Muscle of leg (tissue), 16 donors: ENCODE measurements around the gene PIGX. TPM values are rescaled to one million over a fixed set of nuclear protein-coding genes. Genes with fewer than 3 reads are reported as not detected.

Experiments
- DNase-seq: peaks from one replicate; pipeline ENCODE4 v3.0.0; 2013
- H3K27ac ChIP-seq: one replicate; pipeline ENCODE4 v1.5.1; 2013; ENCODE audit warnings: mild to moderate bottlenecking, low read length, control low read depth
- H3K27me3 ChIP-seq: one replicate; pipeline ENCODE4 v1.6.1; 2013; ENCODE audit warnings: low read length; ENCODE audit not compliant: control insufficient read depth, insufficient read depth
- H3K36me3 ChIP-seq: one replicate; pipeline ENCODE4 v1.6.1; 2013; ENCODE audit warnings: low read length; ENCODE audit not compliant: control insufficient read depth, insufficient read depth
- H3K4me1 ChIP-seq: one replicate; pipeline ENCODE4 v1.6.1; 2013; ENCODE audit warnings: low read length; ENCODE audit not compliant: control insufficient read depth, insufficient read depth
- H3K4me3 ChIP-seq: one replicate; pipeline ENCODE4 v1.5.1; 2013; ENCODE audit warnings: low read length, control low read depth
- H3K9me3 ChIP-seq: replicated peaks from 2 replicates; pipeline ENCODE4 v1.6.1; 2013; ENCODE audit warnings: low read depth, low read length; ENCODE audit not compliant: control insufficient read depth
- WGBS: methylation state at CpG from one replicate; pipeline ENCODE4 v1.1.5; 2013; ENCODE audit warnings: missing lambda C conversion rate; ENCODE audit not compliant: insufficient coverage; 5-methylcytosine and 5-hydroxymethylcytosine counted together
- long read RNA-seq, 11 donors: transcript quantifications; one replicate each; lab custom pipeline, GENCODE V29; 2026
- polyA plus RNA-seq, 8 donors: library from polyadenylated mRNA; unstranded; fragments of 120-200 nt; gene quantifications; one replicate each; pipeline versions ENCODE4 v1.2.1 to v1.2.3, GENCODE V29; 2013; ENCODE audit warnings: inconsistent platforms in 1 of 8, low replicate concordance in 1 of 8; ENCODE audit not compliant: insufficient read length in 8 of 8, insufficient read depth in 1 of 8
- total RNA-seq: library from RNA; stranded (reverse); fragments of 120-200 nt; gene quantifications from one replicate; pipeline ENCODE4 v1.2.4, GENCODE V29; 2013

The PIGX gene
- total RNA-seq (19.2 TPM), polyA plus RNA-seq (10 to 100 TPM; 14.7 to 22.0 (median 17.4) TPM)
- long read RNA-seq, donor 1, partial matches to known transcripts: 0 of 2 reads
- long read RNA-seq, donor 1, other reads (novel, unspliced or antisense): 0 of 2 reads
- long read RNA-seq, donor 2, partial matches to known transcripts: 0 of 1 reads
- long read RNA-seq, donor 2, other reads (novel, unspliced or antisense): 0 of 1 reads
- long read RNA-seq, donor 3, transcript PIGX-202 (6 exons, 3,057 nt): major isoform, 5 of 8 reads
- long read RNA-seq, donor 3, partial matches to known transcripts: 0 of 8 reads
- long read RNA-seq, donor 3, other reads (novel, unspliced or antisense): 0 of 8 reads
- long read RNA-seq, donor 4, partial matches to known transcripts: 0 of 7 reads
- long read RNA-seq, donor 4, other reads (novel, unspliced or antisense): 0 of 7 reads
- long read RNA-seq, donor 5, transcript PIGX-202 (6 exons, 3,057 nt): major isoform, 11 of 13 reads
- long read RNA-seq, donor 5, partial matches to known transcripts: 0 of 13 reads
- long read RNA-seq, donor 5, other reads (novel, unspliced or antisense): 0 of 13 reads
- long read RNA-seq, donor 6, transcript PIGX-202 (6 exons, 3,057 nt): major isoform, 7 of 11 reads
- long read RNA-seq, donor 6, partial matches to known transcripts: 0 of 11 reads
- long read RNA-seq, donor 6, other reads (novel, unspliced or antisense): 0 of 11 reads
- long read RNA-seq, donor 7, transcript PIGX-202 (6 exons, 3,057 nt): major isoform, 6 of 25 reads
- long read RNA-seq, donor 7, partial matches to known transcripts: 16 of 25 reads
- long read RNA-seq, donor 7, other reads (novel, unspliced or antisense): 0 of 25 reads
- long read RNA-seq, donor 8, partial matches to known transcripts: 0 of 5 reads
- long read RNA-seq, donor 8, other reads (novel, unspliced or antisense): 0 of 5 reads
- long read RNA-seq, donor 9, partial matches to known transcripts: 5 of 7 reads
- long read RNA-seq, donor 9, other reads (novel, unspliced or antisense): 0 of 7 reads
- long read RNA-seq, donor 10, partial matches to known transcripts: 0 of 7 reads
- long read RNA-seq, donor 10, other reads (novel, unspliced or antisense): 0 of 7 reads
- long read RNA-seq, donor 11, transcript PIGX-202 (6 exons, 3,057 nt): major isoform, 10 of 15 reads
- long read RNA-seq, donor 11, partial matches to known transcripts: 5 of 15 reads
- long read RNA-seq, donor 11, other reads (novel, unspliced or antisense): 0 of 15 reads

DNA sequence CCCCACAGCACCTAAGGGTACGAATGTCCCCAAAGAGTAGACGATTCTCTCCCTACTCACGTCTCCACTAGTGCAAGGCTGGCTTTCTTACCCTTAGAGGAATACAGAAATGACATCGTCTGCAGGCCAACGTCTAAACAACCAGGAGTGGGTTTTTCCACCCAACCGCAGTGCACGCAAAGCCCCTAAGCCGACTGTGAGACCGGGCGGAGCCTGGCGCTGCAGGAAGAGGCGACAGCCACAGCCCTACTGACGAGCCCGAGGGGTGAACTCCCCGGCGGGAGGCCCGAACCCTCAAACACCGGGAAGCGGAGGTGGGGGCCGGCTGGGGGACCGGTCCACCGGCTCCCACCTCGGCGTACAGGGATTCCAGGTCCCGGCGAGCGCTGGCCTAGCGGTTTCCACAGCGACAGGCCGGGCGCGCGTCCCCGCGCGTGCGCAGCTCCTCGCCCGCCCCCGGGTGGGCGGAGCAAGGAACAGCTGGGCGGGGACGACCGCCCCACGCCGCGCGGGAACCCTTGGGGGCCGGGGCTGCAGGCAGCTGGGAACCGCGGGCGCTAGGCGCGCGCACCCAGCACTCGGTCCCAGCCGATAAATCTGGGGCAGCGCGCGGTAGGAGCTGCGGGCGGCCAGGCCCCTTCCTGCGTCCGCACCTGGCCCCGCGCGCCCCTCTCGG lies at the start of gene PIGX, which contains the start of gene CEP19:
PIGX (plus strand) TSS at position 540 of the 676 bp plus-strand sequence.
CEP19 (minus strand) TSS at position 413 of the 676 bp plus-strand sequence. CDS start 3,593 bp downstream, outside the sequence.
- H3K9me3 ChIP-seq: no peaks in the 10 kb centered on the region
- peak; percentile 94 for DNase-seq
- peaks cover 15% of the 10 kb centered on the region for H3K4me1 ChIP-seq
- under 1% methylated on average over 67 of the region's 68 CpGs for WGBS
- peak within 1 kb of the TSS; percentile 93 for H3K27ac ChIP-seq
- H3K4me3 ChIP-seq: peak within 1 kb of the TSS; percentile 95
- H3K27me3 ChIP-seq: no peaks in the 10 kb centered on the region
- H3K36me3 ChIP-seq: no peaks in the 10 kb centered on the region

DNA sequence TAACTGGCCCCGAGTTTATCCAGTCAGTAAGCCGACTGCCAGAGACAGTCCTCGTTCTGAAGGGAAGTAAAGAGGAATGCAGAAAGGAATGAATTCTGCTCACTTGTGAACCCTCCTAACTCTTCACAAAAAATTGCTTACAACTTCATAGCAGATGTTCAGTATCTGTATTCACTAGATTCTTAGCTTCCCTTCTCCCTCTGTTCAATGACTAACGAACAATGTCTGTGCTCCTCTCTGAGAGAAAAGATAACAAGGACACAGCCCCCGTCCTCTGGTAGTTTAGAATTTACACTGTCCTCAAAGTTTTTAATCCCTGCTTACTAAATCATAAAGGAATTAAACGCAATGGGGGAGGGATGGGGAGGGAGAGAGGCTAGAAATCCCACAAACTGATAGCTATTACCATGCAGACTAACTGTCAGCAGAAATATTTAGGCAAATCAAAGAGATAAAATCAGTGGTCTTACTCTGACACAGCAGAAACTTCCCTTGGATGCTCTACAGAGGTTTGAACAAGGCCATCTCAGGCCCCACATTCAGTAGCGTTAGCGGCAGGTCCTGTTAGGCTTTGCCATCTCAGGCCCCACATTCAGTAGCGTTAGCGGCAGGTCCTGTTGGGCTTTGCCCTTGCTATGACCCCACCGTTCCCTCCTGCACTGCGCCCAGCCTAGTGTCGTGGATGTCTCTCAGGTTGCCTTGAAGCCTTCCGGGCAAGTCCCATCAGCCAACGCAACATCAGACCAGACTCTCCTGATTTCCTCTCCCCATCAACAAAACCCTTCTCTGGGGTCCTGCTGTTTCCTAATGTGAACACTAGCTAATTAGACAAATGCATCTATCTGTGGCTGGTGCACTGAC lies 49.2 kb upstream of the PIGX start:
- WGBS: 66% methylated on average over 8 of the region's 15 CpGs
- Histone ChIP-seq H3K9me3 (no peaks in the 10 kb centered on the region), H3K4me1 (peaks cover 7% of the 10 kb centered on the region), H3K27ac (no peak overlapping the region), H3K4me3 (no peak overlapping the region), H3K27me3 (no peaks in the 10 kb centered on the region), H3K36me3 (peaks cover 2% of the 10 kb centered on the region)
- DNase-seq: no peak

DNA sequence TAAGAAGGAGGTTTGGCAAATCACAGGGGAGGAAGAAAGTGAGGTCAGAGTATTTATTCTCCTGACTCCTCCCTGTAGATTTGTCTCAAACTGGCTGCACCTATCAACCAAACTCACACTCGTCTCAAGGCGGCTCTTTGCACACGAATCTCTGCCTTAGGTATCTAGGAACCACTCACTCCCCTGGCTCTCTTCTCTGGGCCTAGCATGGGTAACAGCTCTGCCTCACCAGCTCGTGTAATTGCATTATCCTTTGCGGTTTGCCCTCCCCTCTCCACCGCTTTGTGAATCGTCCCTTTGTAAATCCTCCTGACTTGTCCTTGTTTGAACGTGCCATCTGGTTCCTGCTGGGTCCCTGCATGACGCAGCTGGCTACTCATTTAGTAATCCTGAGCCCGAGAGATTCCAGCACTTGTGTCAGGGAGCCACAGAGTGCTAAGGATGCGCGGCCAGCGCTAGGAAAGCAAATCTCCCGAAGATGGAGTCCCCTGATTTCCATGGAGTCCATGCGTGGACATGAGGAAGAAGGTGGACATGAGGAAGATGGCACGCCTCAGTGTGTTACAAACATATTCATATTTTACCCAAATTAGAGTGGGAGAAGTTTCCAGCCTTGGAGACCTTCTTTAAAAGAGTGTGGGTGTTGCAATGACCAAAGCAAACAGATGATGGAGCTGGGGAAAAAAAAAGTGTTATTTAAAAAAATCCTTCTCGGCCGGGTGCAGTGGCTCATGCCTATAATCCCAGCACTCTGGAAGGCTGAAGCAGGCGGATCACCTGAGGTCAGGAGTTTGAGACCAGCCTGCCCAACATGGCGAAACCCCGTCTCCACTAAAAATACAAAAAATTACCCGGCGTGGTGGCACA lies 45.9 kb upstream of the PIGX start:
- H3K4me1 ChIP-seq: peaks cover 7% of the 10 kb centered on the region
- H3K36me3 ChIP-seq: peaks cover 2% of the 10 kb centered on the region
- 36% methylated on average over 15 of the region's 23 CpGs for WGBS
- DNase-seq: peak; percentile 65
- H3K9me3 ChIP-seq: no peaks in the 10 kb centered on the region
- no peak overlapping the region for H3K4me3 ChIP-seq
- peak overlapping the region; percentile 1 for H3K27ac ChIP-seq
- no peaks in the 10 kb centered on the region for H3K27me3 ChIP-seq

DNA sequence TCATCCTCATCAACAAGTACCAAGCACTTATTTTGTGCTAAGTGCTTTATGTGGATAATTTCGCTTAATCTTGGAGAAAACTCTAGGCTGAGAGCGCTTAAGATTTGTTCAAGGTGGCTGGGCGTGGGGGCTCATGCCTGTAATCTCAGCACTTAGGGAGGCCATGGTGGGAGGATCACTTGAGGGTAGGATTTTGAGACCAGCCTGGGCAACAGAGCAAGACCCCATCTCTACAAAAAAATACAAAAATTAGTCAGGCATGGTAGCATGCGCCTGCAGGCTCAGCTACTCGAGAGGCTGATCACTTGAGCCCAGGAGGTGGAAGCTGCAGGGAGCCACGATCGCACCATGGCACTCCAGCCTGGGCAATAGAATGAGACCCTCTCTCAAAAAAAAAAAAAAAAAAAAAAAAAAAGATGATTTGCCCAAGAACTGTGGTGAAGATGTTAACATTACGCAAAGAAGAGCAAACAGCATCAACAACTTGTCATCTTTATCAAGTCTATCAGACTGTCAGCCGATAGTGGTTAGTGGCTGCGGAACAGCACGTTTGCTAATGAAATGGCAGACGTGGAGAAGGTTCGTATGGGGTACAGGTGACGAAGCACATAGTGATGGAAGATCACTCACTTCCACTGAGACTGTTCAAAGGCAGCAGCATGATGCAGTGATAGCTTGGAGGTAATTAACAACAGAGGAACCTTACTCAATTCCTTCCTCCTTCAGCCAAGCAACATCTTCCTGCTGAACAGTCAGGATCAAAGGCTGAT lies 44.9 kb upstream of the PIGX start:
- DNase-seq: no peak

DNA sequence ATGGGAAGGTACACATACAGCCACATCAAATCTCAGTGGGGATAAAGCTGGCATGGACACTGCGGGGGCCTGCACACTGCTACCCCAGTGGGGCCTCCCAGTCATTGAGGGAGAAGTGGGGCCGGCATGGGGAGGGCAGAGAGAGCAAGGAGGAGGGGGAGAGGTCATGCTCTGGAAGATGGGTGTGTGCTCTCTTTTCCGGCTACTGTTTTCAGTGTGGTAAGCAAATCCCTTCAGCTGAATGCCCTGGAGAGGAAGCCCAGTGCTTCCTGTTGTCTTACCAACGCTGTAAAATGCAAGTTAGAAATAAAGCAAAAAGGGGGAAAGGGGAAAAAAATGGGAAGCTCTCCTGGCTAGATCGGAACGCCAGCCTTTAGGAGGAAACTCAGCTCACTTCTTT lies 41.8 kb upstream of the PIGX start:
- H3K9me3 ChIP-seq: no peaks in the 10 kb centered on the region
- H3K36me3 ChIP-seq: no peaks in the 10 kb centered on the region
- peak; percentile 73 for DNase-seq
- whole genome bisulfite sequencing: 14% methylated on average over 4 of the region's 6 CpGs
- peaks cover 7% of the 10 kb centered on the region for H3K4me1 ChIP-seq
- no peak overlapping the region for H3K4me3 ChIP-seq
- H3K27ac ChIP-seq: peak overlapping the region; percentile 55
- no peaks in the 10 kb centered on the region for H3K27me3 ChIP-seq

More for the DNA sequence above, 44.9 kb upstream of the PIGX start:
- Histone ChIP-seq H3K9me3 (no peaks in the 10 kb centered on the region), H3K27me3 (no peaks in the 10 kb centered on the region), H3K27ac (no peak overlapping the region), H3K36me3 (no peaks in the 10 kb centered on the region), H3K4me1 (peaks cover 7% of the 10 kb centered on the region), H3K4me3 (no peak overlapping the region)
- 100% methylated on average over 1 of the region's 14 CpGs for WGBS

DNA sequence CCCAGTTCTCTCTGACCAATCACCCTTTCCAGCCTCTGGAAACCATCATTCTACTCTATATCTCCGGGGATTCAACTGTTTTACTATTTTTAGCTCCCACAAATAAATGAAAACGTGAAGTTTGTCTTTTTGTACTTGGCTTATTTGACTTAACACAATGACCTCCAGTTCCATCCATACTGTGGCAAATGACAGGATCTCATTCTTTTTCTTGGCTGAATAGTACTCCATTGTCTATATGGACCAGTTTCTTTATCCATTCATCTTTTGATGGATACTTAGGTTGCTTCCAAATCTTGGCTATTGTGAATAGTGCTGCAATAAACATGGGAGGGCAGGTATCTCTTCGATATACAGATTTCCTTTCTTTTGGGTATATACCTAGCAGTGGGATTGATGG lies 38.5 kb upstream of the PIGX start:
- H3K4me3 ChIP-seq: no peak overlapping the region
- WGBS: no CpG with 5 or more reads among the region's 3 CpGs
- H3K27me3 ChIP-seq: no peaks in the 10 kb centered on the region
- H3K27ac ChIP-seq: no peak overlapping the region
- no peaks in the 10 kb centered on the region for H3K4me1 ChIP-seq
- H3K36me3 ChIP-seq: no peaks in the 10 kb centered on the region
- DNase-seq: no peak
- H3K9me3 ChIP-seq: no peaks in the 10 kb centered on the region

DNA sequence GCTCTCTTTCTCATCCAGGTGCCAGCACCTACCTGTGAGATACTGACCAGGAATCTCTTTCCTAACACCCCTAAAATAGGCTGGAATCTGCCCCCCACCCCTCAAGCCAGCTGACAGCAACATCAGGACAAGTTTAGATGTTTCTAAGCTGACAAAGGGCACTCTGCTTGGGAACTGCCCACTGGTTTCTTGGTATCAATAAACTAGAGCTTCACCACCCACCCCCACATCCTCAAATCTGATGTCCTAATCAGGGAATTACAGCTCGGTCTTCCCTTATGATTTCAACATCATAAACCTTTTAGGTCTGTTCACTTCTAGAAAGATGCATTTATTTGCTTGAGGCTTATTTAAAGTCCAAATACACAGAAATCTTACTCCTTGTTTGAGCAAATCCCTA lies 34.8 kb upstream of the PIGX start:
- H3K4me3 ChIP-seq: no peak overlapping the region
- no peaks in the 10 kb centered on the region for H3K9me3 ChIP-seq
- no peaks in the 10 kb centered on the region for H3K27me3 ChIP-seq
- H3K4me1 ChIP-seq: no peaks in the 10 kb centered on the region
- no peak overlapping the region for H3K27ac ChIP-seq
- DNase-seq: no peak
- WGBS: no CpG with 5 or more reads among the region's 1 CpG
- H3K36me3 ChIP-seq: no peaks in the 10 kb centered on the region

DNA sequence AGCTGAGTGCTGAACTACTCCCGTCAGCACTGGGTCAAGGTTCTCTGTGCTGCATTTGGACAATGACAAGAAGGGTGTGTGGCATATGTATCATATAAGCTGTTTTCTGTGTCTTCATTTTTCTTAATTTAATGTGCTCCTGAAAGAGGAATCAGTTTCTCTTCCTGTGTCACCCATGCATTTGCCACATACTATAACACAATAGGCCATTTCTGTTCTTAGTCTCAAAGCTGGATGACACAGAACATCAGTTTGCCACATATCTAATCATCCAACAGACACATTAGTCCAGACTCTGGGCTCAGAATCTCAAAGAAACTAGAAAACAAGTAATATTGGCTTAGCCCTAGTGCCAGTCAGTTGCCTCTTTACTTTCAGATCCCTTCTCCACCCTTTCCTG lies 34.2 kb upstream of the PIGX start:
- WGBS: no CpG with 5 or more reads among the region's 1 CpG
- Histone ChIP-seq H3K27me3 (no peaks in the 10 kb centered on the region), H3K9me3 (no peaks in the 10 kb centered on the region), H3K4me3 (no peak overlapping the region), H3K4me1 (no peaks in the 10 kb centered on the region), H3K36me3 (no peaks in the 10 kb centered on the region), H3K27ac (no peak overlapping the region)
- DNase-seq: no peak
